ENCODE data around the gene HDAC8. TPM values are rescaled to one million over a fixed set of nuclear protein-coding genes. Genes with fewer than 3 reads are reported as not detected.
"Not testable (repeated sequence)": the region's sequence is repeated elsewhere in the genome, so short reads cannot be mapped to it uniquely, and the experiment has no call there.

Gene HDAC8
- total RNA-seq, 2 experiments from 2014 or later = 5.8 to 6.8 TPM

DNA sequence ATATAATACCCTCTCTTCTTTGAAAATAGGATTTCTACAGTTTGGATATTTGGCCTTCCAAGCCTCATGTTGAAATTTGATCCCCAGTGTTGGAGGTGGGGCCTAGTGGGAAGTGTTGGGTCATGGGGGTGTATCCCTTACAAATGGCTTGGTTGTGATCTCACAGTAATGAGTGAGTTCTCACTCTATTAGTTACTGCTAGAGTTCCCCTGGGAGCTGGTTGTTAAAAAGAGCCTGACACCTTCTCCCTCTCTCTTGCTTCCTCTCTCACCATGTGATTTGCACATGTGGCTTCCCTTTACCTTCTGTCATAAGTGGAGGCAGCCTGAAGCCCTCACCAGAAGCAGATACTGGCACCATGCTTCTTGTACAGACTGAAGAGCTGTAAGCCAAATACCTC lies 73.9 kb downstream of the HDAC8 start:
- no peak overlapping the region for H3K4me3 ChIP-seq (ENCODE audit: low read length)
- ATAC-seq (ENCODE audit: poor library complexity) = no peak
- H3K27me3 ChIP-seq (ENCODE audit: control insufficient read depth in 1 of 2, insufficient read depth in 2 of 2, low read length in 2 of 2) = no peaks in the 10 kb centered on the region
- Mint-ChIP-seq H3K36me3 (ENCODE audit: low read depth) (peaks cover 55% of the 10 kb centered on the region), H3K27ac (no peak overlapping the region), H3K27me3 (no peaks in the 10 kb centered on the region), H3K4me3 (no peak overlapping the region), H3K9me3 (no peaks in the 10 kb centered on the region), H3K4me1 (ENCODE audit: low read depth) (no peaks in the 10 kb centered on the region)
- H3K9me3 ChIP-seq (ENCODE audit: control insufficient read depth in 1 of 2, insufficient read depth in 1 of 2, low read length in 2 of 2) = no peaks in the 10 kb centered on the region
- DNase-seq = no peak
- intact Hi-C loops (cut with DNase I, micrococcal nuclease) = no loop called here
- H3K4me1 ChIP-seq (ENCODE audit: insufficient read depth, low read length) = no peaks in the 10 kb centered on the region
- H3K36me3 ChIP-seq (ENCODE audit: insufficient read depth, low read length) = peaks cover 4% of the 10 kb centered on the region
- TF ChIP-seq, protein P1, sequence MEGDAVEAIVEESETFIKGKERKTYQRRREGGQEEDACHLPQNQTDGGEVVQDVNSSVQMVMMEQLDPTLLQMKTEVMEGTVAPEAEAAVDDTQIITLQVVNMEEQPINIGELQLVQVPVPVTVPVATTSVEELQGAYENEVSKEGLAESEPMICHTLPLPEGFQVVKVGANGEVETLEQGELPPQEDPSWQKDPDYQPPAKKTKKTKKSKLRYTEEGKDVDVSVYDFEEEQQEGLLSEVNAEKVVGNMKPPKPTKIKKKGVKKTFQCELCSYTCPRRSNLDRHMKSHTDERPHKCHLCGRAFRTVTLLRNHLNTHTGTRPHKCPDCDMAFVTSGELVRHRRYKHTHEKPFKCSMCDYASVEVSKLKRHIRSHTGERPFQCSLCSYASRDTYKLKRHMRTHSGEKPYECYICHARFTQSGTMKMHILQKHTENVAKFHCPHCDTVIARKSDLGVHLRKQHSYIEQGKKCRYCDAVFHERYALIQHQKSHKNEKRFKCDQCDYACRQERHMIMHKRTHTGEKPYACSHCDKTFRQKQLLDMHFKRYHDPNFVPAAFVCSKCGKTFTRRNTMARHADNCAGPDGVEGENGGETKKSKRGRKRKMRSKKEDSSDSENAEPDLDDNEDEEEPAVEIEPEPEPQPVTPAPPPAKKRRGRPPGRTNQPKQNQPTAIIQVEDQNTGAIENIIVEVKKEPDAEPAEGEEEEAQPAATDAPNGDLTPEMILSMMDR (IDR thresholded peaks at IDR 0.05) = no peak
- ChIA-PET POLR2A (no interaction called here), CTCF (no interaction called here)
- no peak overlapping the region for H3K27ac ChIP-seq (ENCODE audit: low read depth in 1 of 2, low read length in 2 of 2)

DNA sequence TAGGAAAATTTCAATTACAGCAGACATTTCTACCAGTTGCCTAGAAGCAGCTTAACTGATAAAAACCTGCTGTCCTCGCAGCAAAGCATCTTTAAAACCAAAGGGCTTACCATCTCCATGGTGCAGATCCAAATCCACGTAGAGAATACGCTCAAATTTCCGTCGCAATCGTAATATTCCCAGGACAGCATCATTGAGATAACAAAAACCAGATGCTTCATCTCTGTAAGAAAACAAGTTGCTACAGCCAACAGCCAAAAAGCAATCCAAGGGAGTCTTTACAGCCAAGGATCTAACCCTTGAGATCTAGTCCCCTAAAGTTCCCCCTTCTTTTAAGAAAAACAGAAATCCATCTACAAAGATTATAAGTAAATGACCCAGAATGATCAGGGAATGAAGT lies 77.6 kb downstream of the HDAC8 start:
- Histone ChIP-seq H3K4me3 (ENCODE audit: low read length) (no peak overlapping the region), H3K27me3 (ENCODE audit: control insufficient read depth in 1 of 2, insufficient read depth in 2 of 2, low read length in 2 of 2) (no peaks in the 10 kb centered on the region), H3K9me3 (ENCODE audit: control insufficient read depth in 1 of 2, insufficient read depth in 1 of 2, low read length in 2 of 2) (no peaks in the 10 kb centered on the region), H3K4me1 (ENCODE audit: insufficient read depth, low read length) (no peaks in the 10 kb centered on the region), H3K27ac (ENCODE audit: low read depth in 1 of 2, low read length in 2 of 2) (no peak overlapping the region), H3K36me3 (ENCODE audit: insufficient read depth, low read length) (peaks cover 11% of the 10 kb centered on the region)
- ChIA-PET CTCF (no interaction called here), POLR2A (no interaction called here)
- intact Hi-C loops (cut with DNase I, micrococcal nuclease) = no loop called here
- Mint-ChIP-seq H3K27me3 (no peaks in the 10 kb centered on the region), H3K36me3 (ENCODE audit: low read depth) (peaks cover 60% of the 10 kb centered on the region), H3K9me3 (no peaks in the 10 kb centered on the region), H3K4me3 (no peak overlapping the region), H3K4me1 (ENCODE audit: low read depth) (no peaks in the 10 kb centered on the region), H3K27ac (no peak overlapping the region)
- TF ChIP-seq, protein P1 (IDR thresholded peaks at IDR 0.05) = no peak
- DNase-seq (no peak), ATAC-seq (ENCODE audit: poor library complexity) (no peak)

- Mint-ChIP-seq H3K27me3 (no peaks in the 10 kb centered on the region), H3K36me3 (ENCODE audit: low read depth) (peaks cover 63% of the 10 kb centered on the region), H3K27ac (no peak overlapping the region), H3K4me3 (no peak overlapping the region), H3K9me3 (no peaks in the 10 kb centered on the region), H3K4me1 (ENCODE audit: low read depth) (no peaks in the 10 kb centered on the region)
- intact Hi-C loops (cut with DNase I, micrococcal nuclease) = no loop called here
- Histone ChIP-seq H3K9me3 (ENCODE audit: control insufficient read depth in 1 of 2, insufficient read depth in 1 of 2, low read length in 2 of 2) (no peaks in the 10 kb centered on the region), H3K36me3 (ENCODE audit: insufficient read depth, low read length) (peaks cover 18% of the 10 kb centered on the region), H3K4me3 (ENCODE audit: low read length) (no peak overlapping the region), H3K27me3 (ENCODE audit: control insufficient read depth in 1 of 2, insufficient read depth in 2 of 2, low read length in 2 of 2) (no peaks in the 10 kb centered on the region), H3K27ac (ENCODE audit: low read depth in 1 of 2, low read length in 2 of 2) (no peak overlapping the region), H3K4me1 (ENCODE audit: insufficient read depth, low read length) (no peaks in the 10 kb centered on the region)
- CTCF ChIA-PET = no interaction called here
- TF ChIP-seq, protein P1 (IDR thresholded peaks at IDR 0.05) = no peak
- no peak for DNase-seq
- ATAC-seq (ENCODE audit: poor library complexity) = no peak
- POLR2A ChIA-PET = no interaction called here
These were observed 80.1 kb downstream of the HDAC8 start for GRCh38 chrX:72492499-72492898.

- ATAC-seq (ENCODE audit: poor library complexity); intact Hi-C loops (cut with DNase I, micrococcal nuclease); H3K27ac Mint-ChIP-seq; H3K9me3 Mint-ChIP-seq; H3K27ac ChIP-seq (ENCODE audit: low read depth in 1 of 2, low read length in 2 of 2); CTCF ChIA-PET; POLR2A ChIA-PET; H3K4me3 ChIP-seq (ENCODE audit: low read length); H3K9me3 ChIP-seq (ENCODE audit: control insufficient read depth in 1 of 2, insufficient read depth in 1 of 2, low read length in 2 of 2); H3K27me3 ChIP-seq (ENCODE audit: control insufficient read depth in 1 of 2, insufficient read depth in 2 of 2, low read length in 2 of 2); DNase-seq; H3K4me1 ChIP-seq (ENCODE audit: insufficient read depth, low read length); H3K4me3 Mint-ChIP-seq; H3K27me3 Mint-ChIP-seq; H3K4me1 Mint-ChIP-seq (ENCODE audit: low read depth): not testable (repeated sequence)
- H3K36me3 ChIP-seq (ENCODE audit: insufficient read depth, low read length) = peaks cover 21% of the 10 kb centered on the region
- H3K36me3 Mint-ChIP-seq (ENCODE audit: low read depth) = peaks cover 66% of the 10 kb centered on the region
These were observed 82.4 kb downstream of the HDAC8 start for GRCh38 chrX:72490221-72490620.

Measured in CD4-positive, alpha-beta T cell (primary cell).